IMR-90 (cell line): ENCODE results near the gene TMTC2.

Source experiments
- BHLHE40 ChIP-seq: fragments of 150-350 bp; IDR thresholded peaks from 2 replicates; pipeline ENCODE4 v1.6.1; 2016; ENCODE audit warnings: mild to moderate bottlenecking, low read depth, low read length
- CTCF ChIP-seq: conservative IDR thresholded peaks from 2 replicates; pipeline ENCODE4 v1.5.1; 2012; ENCODE audit warnings: mild to moderate bottlenecking, low read depth, low read length, improper control_type of control experiment
- ELK1 ChIP-seq: fragments of 150-350 bp; IDR thresholded peaks from 2 replicates; pipeline ENCODE4 v1.6.1; 2016; ENCODE audit warnings: low read depth, mild to moderate bottlenecking, low read length, moderate library complexity, borderline replicate concordance
- FOS ChIP-seq: fragments of 150-350 bp; IDR thresholded peaks from 2 replicates; pipeline ENCODE4 v1.6.1; 2016; ENCODE audit warnings: low read depth, low read length
- MAFK ChIP-seq: IDR thresholded peaks from 2 replicates; pipeline ENCODE4 v1.6.1; 2012; ENCODE audit warnings: low read depth, low read length, improper control_type of control experiment
- MAZ ChIP-seq: IDR thresholded peaks from 2 replicates; pipeline ENCODE4 v1.6.1; 2012; ENCODE audit warnings: low read depth, mild to moderate bottlenecking, low read length, improper control_type of control experiment, moderate library complexity, borderline replicate concordance
- MXI1 ChIP-seq: IDR thresholded peaks from 2 replicates; pipeline ENCODE4 v1.6.1; 2012; ENCODE audit warnings: low read depth, mild to moderate bottlenecking, low read length, moderate library complexity, borderline replicate concordance
- NFE2L2 ChIP-seq: fragments of 150-350 bp; IDR thresholded peaks from 2 replicates; pipeline ENCODE4 v1.6.1; 2016; ENCODE audit warnings: low read depth, mild to moderate bottlenecking, low read length
- POLR2A ChIP-seq: IDR thresholded peaks from 2 replicates; pipeline ENCODE4 v1.6.1; 2012; ENCODE audit warnings: mild to moderate bottlenecking, low read depth, low read length
- RAD21 ChIP-seq: IDR thresholded peaks from 2 replicates; pipeline ENCODE4 v1.6.1; 2012; ENCODE audit warnings: low read length, improper control_type of control experiment
- RCOR1 ChIP-seq: IDR thresholded peaks from 2 replicates; pipeline ENCODE4 v1.6.1; 2012; ENCODE audit warnings: mild to moderate bottlenecking, low read length, improper control_type of control experiment; ENCODE audit not compliant: insufficient replicate concordance
- RFX5 ChIP-seq: IDR thresholded peaks from 2 replicates; pipeline ENCODE4 v1.8.0; 2012; ENCODE audit warnings: low read depth, mild to moderate bottlenecking, low read length, moderate library complexity
- SMC3 ChIP-seq: fragments of 150-350 bp; IDR thresholded peaks from 2 replicates; pipeline ENCODE4 v1.6.1; 2016; ENCODE audit warnings: low read depth, mild to moderate bottlenecking, antibody characterized with exemption, low read length, moderate library complexity
- USF2 ChIP-seq: fragments of 150-350 bp; IDR thresholded peaks from 2 replicates; pipeline ENCODE4 v1.6.1; 2017; ENCODE audit warnings: mild to moderate bottlenecking, antibody characterized with exemption, low read length, low read depth

- TF ChIP-seq CTCF: no peak
- no peak for TF ChIP-seq POLR2A
- no peak for TF ChIP-seq FOS
- no peak for TF ChIP-seq MAFK
- TF ChIP-seq SMC3: no peak
- no peak for TF ChIP-seq MXI1
- TF ChIP-seq RFX5: no peak
- no peak for TF ChIP-seq RAD21
- TF ChIP-seq RCOR1: no peak
- TF ChIP-seq USF2: no peak
- no peak for TF ChIP-seq BHLHE40
- no peak for TF ChIP-seq MAZ
- TF ChIP-seq ELK1: no peak
- no peak for TF ChIP-seq NFE2L2
Observed at GRCh38 chr12:82996168-82996812, 309.6 kb downstream of the TMTC2 start.
